ENCODE data around the gene CIAO2A.
"Not testable (repeated sequence)": the region's sequence is repeated elsewhere in the genome, so short reads cannot be mapped to it uniquely, and the experiment has no call there.

CIAO2A gene

GRCh38 chr15:64112073-64112772, 18.6 kb upstream of the CIAO2A start:
- no peak for DNase-seq (ENCODE audit: low spot score)

- DNase-seq (ENCODE audit: low spot score) = no peak
Observed at GRCh38 chr15:64111679-64112050, 18.0 kb upstream of the CIAO2A start.

GRCh38 chr15:64110950-64111678, 17.5 kb upstream of the CIAO2A start:
- DNase-seq (ENCODE audit: low spot score) = peak; percentile 42

GRCh38 chr15:64110108-64110701, 16.6 kb upstream of the CIAO2A start:
- DNase-seq (ENCODE audit: low spot score) = not testable (repeated sequence)

- no peak for DNase-seq (ENCODE audit: low spot score)
Observed at GRCh38 chr15:64107337-64107736, 13.7 kb upstream of the CIAO2A start.

GRCh38 chr15:64105113-64105704, 11.6 kb upstream of the CIAO2A start:
- DNase-seq (ENCODE audit: low spot score) = no peak

GRCh38 chr15:64102497-64102896, 8.9 kb upstream of the CIAO2A start:
- no peak for DNase-seq (ENCODE audit: low spot score)

- no peak for DNase-seq (ENCODE audit: low spot score)
Observed at GRCh38 chr15:64100958-64101357, 7.3 kb upstream of the CIAO2A start.

GRCh38 chr15:64099379-64099778, 5.7 kb upstream of the CIAO2A start:
- DNase-seq (ENCODE audit: low spot score) = no peak

- DNase-seq (ENCODE audit: low spot score) = no peak
Observed at GRCh38 chr15:64096668-64097384, 3.2 kb upstream of the CIAO2A start.

- peak; percentile 97 for DNase-seq (ENCODE audit: low spot score)
Observed at GRCh38 chr15:64095795-64096667, 2.4 kb upstream of the CIAO2A start, which contains the start of gene SNX1. TSS of gene SNX1 (plus strand) at chr15:64095982. CDS start at chr15:64096014, 32 bp downstream.

- DNase-seq (ENCODE audit: low spot score) = no peak
Observed at GRCh38 chr15:64095431-64095794, 1.8 kb upstream of the CIAO2A start.

GRCh38 chr15:64092864-64093626, 593 bp downstream of the CIAO2A start:
- DNase-seq (ENCODE audit: low spot score) = peak; percentile 55

- DNase-seq (ENCODE audit: low spot score) = no peak
Observed at GRCh38 chr15:64092075-64092820, 1.4 kb downstream of the CIAO2A start.

GRCh38 chr15:64090527-64090926, 3.1 kb downstream of the CIAO2A start:
- no peak for DNase-seq (ENCODE audit: low spot score)

GRCh38 chr15:64089543-64090280, 3.9 kb downstream of the CIAO2A start:
- no peak for DNase-seq (ENCODE audit: low spot score)

GRCh38 chr15:64082757-64083156, 10.9 kb downstream of the CIAO2A start:
- DNase-seq (ENCODE audit: low spot score) = no peak

GRCh38 chr15:64073496-64073895, 20.1 kb downstream of the CIAO2A start:
- not testable (repeated sequence) for DNase-seq (ENCODE audit: low spot score)

- DNase-seq (ENCODE audit: low spot score) = no peak
Observed at GRCh38 chr15:64072812-64073211, 20.8 kb downstream of the CIAO2A start.

Data from activated CD4-positive, alpha-beta T cell treated with anti-CD3 and anti-CD28 coated beads, Interleukin-2, Interleukin-4, amounts not matched to agents 100 ng/mL and 50 ng/mL, durations not matched to agents 16 hours and 8 hours (primary cell).